Glutamatergic neuron (in vitro differentiated cells): ENCODE data around the gene TMEM205. TPM values are rescaled to one million over a fixed set of nuclear protein-coding genes. Genes with fewer than 3 reads are reported as not detected.
A peak's percentile ranks its signal among the peaks of the same experiment; 100 is the strongest.

ENCODE experiments used
- DNase-seq: peaks from one replicate; pipeline ENCODE4 v3.0.0; 2022
- H3K27ac Mint-ChIP-seq: one replicate; pipeline ENCODE4 v1.8.0; 2020; ENCODE audit warnings: mild to moderate bottlenecking, mixed read lengths, inconsistent platforms; ENCODE audit not compliant: unreplicated experiment
- H3K27me3 Mint-ChIP-seq: one replicate; pipeline ENCODE4 v1.8.0; 2020; ENCODE audit warnings: mild to moderate bottlenecking, moderate library complexity, mixed read lengths, inconsistent platforms; ENCODE audit not compliant: unreplicated experiment
- H3K36me3 Mint-ChIP-seq: one replicate; pipeline ENCODE4 v1.8.0; 2020; ENCODE audit warnings: mild to moderate bottlenecking, mixed read lengths, inconsistent platforms; ENCODE audit not compliant: unreplicated experiment
- H3K4me1 Mint-ChIP-seq: one replicate; pipeline ENCODE4 v1.8.0; 2020; ENCODE audit warnings: mild to moderate bottlenecking, low read depth, mixed read lengths, inconsistent platforms; ENCODE audit not compliant: unreplicated experiment
- H3K4me3 Mint-ChIP-seq: one replicate; pipeline ENCODE4 v1.8.0; 2020; ENCODE audit warnings: mild to moderate bottlenecking, mixed read lengths, inconsistent platforms; ENCODE audit not compliant: unreplicated experiment
- H3K9me3 Mint-ChIP-seq: one replicate; pipeline ENCODE4 v1.8.0; 2020; ENCODE audit warnings: mild to moderate bottlenecking, moderate library complexity, mixed read lengths, inconsistent platforms; ENCODE audit not compliant: unreplicated experiment
- CTCF ChIP-seq: fragments of 200-600 bp; sonication (generic); IDR thresholded peaks from one replicate; pipeline ENCODE4 v1.5.0; 2021; ENCODE audit not compliant: partially characterized antibody, unreplicated experiment
- total RNA-seq: library from RNA; stranded (reverse); fragmentation: NEBNext Ultra II Directional; extraction: Animal tissue kit (Norgen Biotek cat#: 25700); gene quantifications from one replicate; pipeline ENCODE4 v1.2.1, GENCODE V29; 2021; ENCODE audit not compliant: unreplicated experiment

Gene TMEM205
- total RNA-seq, 1 donor from 2014 or later = 43.1 TPM

- Mint-ChIP-seq H3K4me1 (peaks cover 4% of the 10 kb centered on the region), H3K36me3 (peaks cover 6% of the 10 kb centered on the region), H3K9me3 (peaks cover 6% of the 10 kb centered on the region), H3K4me3 (no peak within 1 kb of the TSS), H3K27ac (no peak within 1 kb of the TSS), H3K27me3 (peaks cover 4% of the 10 kb centered on the region)
- no peak for TF ChIP-seq CTCF
- DNase-seq = no peak
Measured at GRCh38 chr19:11295665-11296245, 50.3 kb downstream of the TMEM205 start, which contains the start of gene TSPAN16. TSPAN16 (plus strand) TSS chr19:11296160; CDS start chr19:11296298, 138 bp downstream.

GRCh38 chr19:11295180-11295579 lies 50.9 kb downstream of the TMEM205 start:
- Mint-ChIP-seq H3K27me3 (peaks cover 4% of the 10 kb centered on the region), H3K9me3 (peaks cover 3% of the 10 kb centered on the region)
- no peak for TF ChIP-seq CTCF

GRCh38 chr19:11293433-11294389 lies 52.4 kb downstream of the TMEM205 start:
- peak; percentile 94 for TF ChIP-seq CTCF
- Mint-ChIP-seq H3K4me1 (peaks cover 4% of the 10 kb centered on the region), H3K4me3 (peak overlapping the region; percentile 68), H3K27ac (peak overlapping the region; percentile 86), H3K36me3 (no peaks in the 10 kb centered on the region), H3K9me3 (peaks cover 3% of the 10 kb centered on the region), H3K27me3 (peaks cover 2% of the 10 kb centered on the region)
- DNase-seq = peak; percentile 98

More at GRCh38 chr19:11295180-11295579, 50.9 kb downstream of the TMEM205 start:
- H3K27ac Mint-ChIP-seq = no peak overlapping the region
- DNase-seq = no peak
- peaks cover 4% of the 10 kb centered on the region for H3K4me1 Mint-ChIP-seq
- peaks cover under 1% of the 10 kb centered on the region for H3K36me3 Mint-ChIP-seq
- no peak overlapping the region for H3K4me3 Mint-ChIP-seq

Other genes starting within 250 kb of the TMEM205 start
- 3.8 TPM for gene SPC24, start 190.5 kb downstream of the TMEM205 start, total RNA-seq
- gene KANK2, start 148.7 kb downstream of the TMEM205 start, total RNA-seq = 23.0 TPM
- gene ANGPTL8, start 106.6 kb downstream of the TMEM205 start, total RNA-seq = not detected
- gene DOCK6, start 83.7 kb downstream of the TMEM205 start, total RNA-seq = 260 TPM
- gene TSPAN16, start 50.1 kb downstream of the TMEM205 start, total RNA-seq = not detected
- gene RAB3D, start 6.6 kb downstream of the TMEM205 start, total RNA-seq = 130 TPM
- 8.0 TPM for gene CCDC159, start 251 bp upstream of the TMEM205 start, total RNA-seq
- gene PLPPR2, start 9.2 kb upstream of the TMEM205 start, total RNA-seq = 77.0 TPM
- gene SWSAP1, start 28.4 kb upstream of the TMEM205 start, total RNA-seq = 2.1 TPM
- 11.0 TPM for gene EPOR, start 38.0 kb upstream of the TMEM205 start, total RNA-seq
- 0.66 TPM for gene RGL3, start 73.0 kb upstream of the TMEM205 start, total RNA-seq
- gene ODAD3, start 88.9 kb upstream of the TMEM205 start, total RNA-seq = 2.6 TPM
- gene PRKCSH, start 89.4 kb upstream of the TMEM205 start, total RNA-seq = 276 TPM
- gene ELAVL3, start 134.8 kb upstream of the TMEM205 start, total RNA-seq = 633 TPM
- 19.2 TPM for gene ZNF653, start 159.6 kb upstream of the TMEM205 start, total RNA-seq
- 43.2 TPM for gene ECSIT, start 182.9 kb upstream of the TMEM205 start, total RNA-seq
- 2.3 TPM for gene CNN1, start 192.6 kb upstream of the TMEM205 start, total RNA-seq
- 50.7 TPM for gene ELOF1, start 213.0 kb upstream of the TMEM205 start, total RNA-seq
- not detected for gene ACP5, start 231.4 kb upstream of the TMEM205 start, total RNA-seq